OCI-LY1 (cell line): ENCODE results near the gene AMN.

Experiments used
- H2AFZ ChIP-seq: fragments of 200-600 bp; sonication (generic), shearing (Covaris generic); 2 replicates; pipeline ENCODE4 v1.6.0; 2014; ENCODE audit warnings: antibody characterized with exemption, mild to moderate bottlenecking, low read length
- H3F3A ChIP-seq: fragments of 200-600 bp; sonication (generic), shearing (Covaris generic); 2 replicates; pipeline ENCODE4 v1.6.0; 2014; ENCODE audit warnings: mild to moderate bottlenecking, antibody characterized with exemption, low read length, moderate library complexity; ENCODE audit not compliant: insufficient read depth
- H3K27ac ChIP-seq: fragments of 200-600 bp; sonication (generic); 2 replicates; pipeline ENCODE4 v1.5.1; 2014; ENCODE audit warnings: low read length, mixed run types, mild to moderate bottlenecking, low read depth; ENCODE audit not compliant: poor library complexity, severe bottlenecking
- H3K27me3 ChIP-seq: fragments of 200-600 bp; sonication (generic); 2 replicates; pipeline ENCODE4 v1.6.0; 2014; ENCODE audit warnings: antibody characterized with exemption, mild to moderate bottlenecking, low read length, moderate library complexity; ENCODE audit not compliant: insufficient read depth
- H3K36me3 ChIP-seq: fragments of 200-600 bp; sonication (generic); 2 replicates; pipeline ENCODE4 v1.6.1; 2014; ENCODE audit warnings: mild to moderate bottlenecking, antibody characterized with exemption, low read length, moderate library complexity, mixed read lengths; ENCODE audit not compliant: insufficient read depth
- H3K4me1 ChIP-seq: fragments of 200-600 bp; sonication (generic); 2 replicates; pipeline ENCODE4 v1.5.1; 2014; ENCODE audit warnings: mild to moderate bottlenecking, low read length, moderate library complexity; ENCODE audit not compliant: insufficient read depth, severe bottlenecking
- H3K4me2 ChIP-seq: fragments of 200-600 bp; sonication (generic), shearing (Covaris generic); 2 replicates; pipeline ENCODE4 v1.6.1; 2014; ENCODE audit warnings: low read length
- H3K4me3 ChIP-seq: fragments of 200-600 bp; sonication (generic); 2 replicates; pipeline ENCODE4 v1.5.1; 2014; ENCODE audit warnings: low read length, low read depth, mild to moderate bottlenecking, mixed read lengths; ENCODE audit not compliant: poor library complexity, severe bottlenecking
- H3K79me2 ChIP-seq: fragments of 200-600 bp; shearing (Covaris generic); 2 replicates; pipeline ENCODE4 v1.6.1; 2016; ENCODE audit warnings: mixed run types, low read length, mixed read lengths; ENCODE audit not compliant: insufficient read depth
- H3K9ac ChIP-seq: fragments of 200-600 bp; sonication (generic), shearing (Covaris generic); 2 replicates; pipeline ENCODE4 v1.6.1; 2014; ENCODE audit warnings: mild to moderate bottlenecking, low read length, mixed read lengths
- H3K9me2 ChIP-seq: fragments of 200-600 bp; sonication (generic), shearing (Covaris generic); 2 replicates; pipeline ENCODE4 v1.6.1; 2014; ENCODE audit warnings: low read depth, mild to moderate bottlenecking, low read length, mixed read lengths
- H3K9me3 ChIP-seq: fragments of 200-600 bp; shearing (Covaris generic); 2 replicates; pipeline ENCODE4 v1.6.1; 2014; ENCODE audit warnings: low read length, mixed read lengths
- H4K20me1 ChIP-seq: fragments of 200-600 bp; sonication (generic), shearing (Covaris generic); 2 replicates; pipeline ENCODE4 v1.6.0; 2016; ENCODE audit warnings: mild to moderate bottlenecking, low read length; ENCODE audit not compliant: insufficient read depth
- CTCF ChIP-seq: fragments of 200-600 bp; sonication (generic), shearing (Covaris generic); IDR thresholded peaks from 2 replicates; pipeline ENCODE4 v1.5.1; 2017; ENCODE audit warnings: mild to moderate bottlenecking, antibody characterized with exemption, low read length, moderate library complexity, mixed read lengths
- EZH2 ChIP-seq: fragments of 200-600 bp; sonication (generic), shearing (Covaris generic); IDR thresholded peaks from 2 replicates; pipeline ENCODE4 v1.8.0; 2017; ENCODE audit warnings: borderline replicate concordance, mixed run types, mild to moderate bottlenecking, antibody characterized with exemption, low read length, moderate library complexity, mixed read lengths

AMN gene

GRCh38 chr14:102932484-102933248 lies 10.2 kb downstream of the AMN start:
- H3K27ac ChIP-seq: peak overlapping the region; percentile 99
- H3K79me2 ChIP-seq: no peaks in the 10 kb centered on the region
- peak overlapping the region; percentile 58; the same call in 1 of the 2 replicates for H3K9ac ChIP-seq
- no peaks in the 10 kb centered on the region for H3K9me2 ChIP-seq
- H3K27me3 ChIP-seq: no peaks in the 10 kb centered on the region
- H4K20me1 ChIP-seq: no peaks in the 10 kb centered on the region
- H3F3A ChIP-seq: no peaks in the 10 kb centered on the region
- H3K36me3 ChIP-seq: no peaks in the 10 kb centered on the region
- H3K4me2 ChIP-seq: peak overlapping the region; percentile 49; the same call in 1 of the 2 replicates
- H3K4me3 ChIP-seq: no peak overlapping the region
- no peaks in the 10 kb centered on the region for H3K9me3 ChIP-seq
- peaks cover 86% of the 10 kb centered on the region for H3K4me1 ChIP-seq
- TF ChIP-seq CTCF (no peak), EZH2 (no peak)
- no peak overlapping the region for H2AFZ ChIP-seq

GRCh38 chr14:102933618-102934231 lies 11.3 kb downstream of the AMN start:
- H3K9me2 ChIP-seq: no peaks in the 10 kb centered on the region
- no peak for TF ChIP-seq EZH2
- TF ChIP-seq CTCF: no peak
- peak overlapping the region; percentile 49; the same call in 1 of the 2 replicates for H3K4me2 ChIP-seq
- H3K27me3 ChIP-seq: no peaks in the 10 kb centered on the region
- no peak overlapping the region for H3K4me3 ChIP-seq
- H2AFZ ChIP-seq: no peak overlapping the region
- no peaks in the 10 kb centered on the region for H4K20me1 ChIP-seq
- H3K9me3 ChIP-seq: no peaks in the 10 kb centered on the region
- peaks cover 89% of the 10 kb centered on the region for H3K4me1 ChIP-seq
- no peaks in the 10 kb centered on the region for H3K79me2 ChIP-seq
- no peaks in the 10 kb centered on the region for H3F3A ChIP-seq
- H3K36me3 ChIP-seq: no peaks in the 10 kb centered on the region
- peak overlapping the region; percentile 99 for H3K27ac ChIP-seq
- H3K9ac ChIP-seq: peak overlapping the region; percentile 58

- H3K27ac ChIP-seq: peak overlapping the region; percentile 99
- peak overlapping the region; percentile 37; the same call in 1 of the 2 replicates for H3K9ac ChIP-seq
- peak overlapping the region; percentile 26; the same call in 1 of the 2 replicates for H3K4me2 ChIP-seq
Observed at GRCh38 chr14:102935756-102936155, 13.3 kb downstream of the AMN start.

More at GRCh38 chr14:102935756-102936155, 13.3 kb downstream of the AMN start:
- no peaks in the 10 kb centered on the region for H3F3A ChIP-seq
- H3K79me2 ChIP-seq: no peaks in the 10 kb centered on the region
- H3K4me1 ChIP-seq: peaks cover 98% of the 10 kb centered on the region
- no peaks in the 10 kb centered on the region; the same call in 1 of the 2 replicates for H3K36me3 ChIP-seq
- no peaks in the 10 kb centered on the region for H4K20me1 ChIP-seq
- H3K9me2 ChIP-seq: no peaks in the 10 kb centered on the region
- no peak for TF ChIP-seq EZH2
- no peak for TF ChIP-seq CTCF
- no peaks in the 10 kb centered on the region for H3K27me3 ChIP-seq
- H2AFZ ChIP-seq: no peak overlapping the region
- no peak overlapping the region for H3K4me3 ChIP-seq
- H3K9me3 ChIP-seq: no peaks in the 10 kb centered on the region
